ENCODE measurements around the gene SYNM. TPM values are rescaled to one million over a fixed set of nuclear protein-coding genes. Genes with fewer than 3 reads are reported as not detected.

SYNM gene
- total and polyA plus RNA-seq, 2 of the 8 experiments (the other 6 are each of a cell fraction or from before 2014, with no cell fraction given): 0.89 to 2.0 TPM

- TF ChIP-seq CHD7 (IDR thresholded peaks at IDR 0.05; ENCODE audit: insufficient replicate concordance, low read length): no peak
- no peak for TF ChIP-seq ATF3 (IDR thresholded peaks at IDR 0.05; ENCODE audit: insufficient read depth, low read depth, low read length)
- no peak for TF ChIP-seq RAD21 (IDR thresholded peaks at IDR 0.05 in 1 of 2, conservative IDR thresholded peaks at IDR 0.05 in 1 of 2; ENCODE audit: low read depth in 2 of 2, low read length in 2 of 2)
- no peak for TF ChIP-seq EGR1 (IDR thresholded peaks at IDR 0.05; ENCODE audit: borderline replicate concordance, low read depth, low read length)
- TF ChIP-seq MAFK (IDR thresholded peaks at IDR 0.05; ENCODE audit: low read depth, low read length): no peak
- no peak for TF ChIP-seq TEAD4 (IDR thresholded peaks at IDR 0.05; ENCODE audit: low read depth, low read length)
- TF ChIP-seq TAF1 (IDR thresholded peaks at IDR 0.05; ENCODE audit: low read depth, low read length): no peak
These were observed 75.4 kb downstream of the SYNM start (continued) for GRCh38 chr15:99180086-99180963.
